ENCODE data around the gene PNMA6A.
"Not testable (repeated sequence)": the region's sequence is repeated elsewhere in the genome, so short reads cannot be mapped to it uniquely, and the experiment has no call there.

PNMA6A gene

DNA sequence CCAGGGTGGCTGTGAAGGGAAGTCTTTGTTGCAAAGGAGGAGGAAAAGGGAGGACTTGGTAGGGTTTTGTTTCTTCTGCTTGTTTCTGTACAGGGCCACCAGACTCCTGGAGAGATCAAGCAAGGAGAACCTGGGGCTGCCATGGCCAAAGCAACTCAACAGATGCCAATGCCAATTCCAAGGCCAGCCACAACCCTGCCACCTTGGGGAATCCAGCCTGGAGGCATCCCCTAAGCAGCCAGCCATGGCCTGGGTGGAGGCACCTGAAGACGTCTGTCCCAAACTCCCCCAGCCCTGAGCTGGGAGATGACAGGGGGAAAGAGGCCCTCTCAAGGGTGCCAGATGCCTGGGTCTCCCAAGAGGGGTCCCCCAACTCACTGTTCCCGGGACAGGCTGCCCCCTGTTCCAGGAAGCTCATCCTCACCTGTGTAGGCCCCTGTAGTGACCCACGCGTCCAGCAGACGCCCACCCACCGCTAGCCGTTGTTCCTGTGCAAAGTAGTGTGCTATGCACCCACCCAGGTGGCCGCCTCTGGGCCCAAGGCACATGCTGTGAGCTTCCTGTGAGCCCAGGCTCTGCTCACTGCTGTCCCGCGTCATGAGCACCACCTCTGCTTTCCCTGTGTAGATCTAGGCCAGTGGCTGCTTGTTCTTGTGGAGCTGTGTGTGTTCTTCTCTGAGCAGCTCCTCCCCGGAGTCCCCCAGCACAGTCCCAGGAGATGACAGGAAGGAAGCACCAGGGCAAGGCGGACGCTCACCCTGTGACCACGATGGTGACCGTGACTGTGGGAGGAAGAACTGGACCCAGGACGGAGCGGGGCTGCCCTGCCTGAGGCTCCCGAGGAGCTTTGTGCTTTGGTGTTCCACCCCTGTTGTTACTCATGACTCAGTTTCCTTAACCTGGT, 12.8 kb upstream of the PNMA6A start:
- Histone ChIP-seq H3K9ac (ENCODE audit: low read depth, low read length) (no peak overlapping the region), H3K27me3 (ENCODE audit: insufficient read depth, low read length) (peaks cover 25% of the 10 kb centered on the region), H3K9me3 (ENCODE audit: insufficient read depth, low read depth, low read length) (no peaks in the 10 kb centered on the region), H3K27ac (ENCODE audit: low read length) (no peak overlapping the region), H3K4me1 (ENCODE audit: insufficient read depth, low read length) (no peaks in the 10 kb centered on the region), H3K4me3 (ENCODE audit: low read length) (no peak overlapping the region), H3K36me3 (ENCODE audit: insufficient read depth, low read depth, low read length) (no peaks in the 10 kb centered on the region)

GRCh38 chrX:153060095-153060445, 12.2 kb upstream of the PNMA6A start:
- H3K9ac ChIP-seq (ENCODE audit: low read depth, low read length) = no peak overlapping the region
- no peaks in the 10 kb centered on the region for H3K36me3 ChIP-seq (ENCODE audit: insufficient read depth, low read depth, low read length)
- H3K27me3 ChIP-seq (ENCODE audit: insufficient read depth, low read length) = peaks cover 19% of the 10 kb centered on the region
- H3K9me3 ChIP-seq (ENCODE audit: insufficient read depth, low read depth, low read length) = no peaks in the 10 kb centered on the region
- no peaks in the 10 kb centered on the region for H3K4me1 ChIP-seq (ENCODE audit: insufficient read depth, low read length)
- H3K4me3 ChIP-seq (ENCODE audit: low read length) = no peak overlapping the region
- H3K27ac ChIP-seq (ENCODE audit: low read length) = no peak overlapping the region

GRCh38 chrX:153061732-153062131, 10.5 kb upstream of the PNMA6A start:
- H3K4me3 ChIP-seq (ENCODE audit: low read length) = no peak overlapping the region
- no peak overlapping the region for H3K27ac ChIP-seq (ENCODE audit: low read length)
- H3K4me1 ChIP-seq (ENCODE audit: insufficient read depth, low read length) = no peaks in the 10 kb centered on the region
- no peaks in the 10 kb centered on the region for H3K36me3 ChIP-seq (ENCODE audit: insufficient read depth, low read depth, low read length)
- H3K27me3 ChIP-seq (ENCODE audit: insufficient read depth, low read length) = peaks cover 10% of the 10 kb centered on the region
- no peaks in the 10 kb centered on the region for H3K9me3 ChIP-seq (ENCODE audit: insufficient read depth, low read depth, low read length)
- no peak overlapping the region for H3K9ac ChIP-seq (ENCODE audit: low read depth, low read length)

DNA sequence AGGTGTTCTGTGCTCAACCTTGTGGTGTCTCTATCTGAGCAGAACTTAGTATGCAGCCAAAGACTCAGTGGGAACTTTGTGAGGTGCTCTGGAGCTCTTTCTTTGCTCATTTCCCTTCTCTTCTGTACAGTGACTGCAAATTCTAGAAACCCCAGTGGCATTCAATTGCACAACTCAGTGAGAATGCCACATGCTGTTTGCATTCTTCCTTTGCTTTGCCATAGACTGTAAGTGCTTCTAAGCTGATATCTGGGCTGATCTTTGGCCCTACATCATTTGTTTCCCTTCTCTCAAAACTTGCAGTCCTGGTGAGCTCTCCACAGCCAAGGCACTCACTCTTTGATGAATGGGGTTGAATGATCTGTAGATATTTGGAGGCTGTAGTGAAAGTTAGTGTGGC, 8.9 kb upstream of the PNMA6A start:
- H3K27ac ChIP-seq (ENCODE audit: low read length) = no peak overlapping the region
- H3K27me3 ChIP-seq (ENCODE audit: insufficient read depth, low read length) = no peaks in the 10 kb centered on the region
- no peaks in the 10 kb centered on the region for H3K36me3 ChIP-seq (ENCODE audit: insufficient read depth, low read depth, low read length)
- no peak overlapping the region for H3K9ac ChIP-seq (ENCODE audit: low read depth, low read length)
- no peaks in the 10 kb centered on the region for H3K4me1 ChIP-seq (ENCODE audit: insufficient read depth, low read length)
- no peak overlapping the region for H3K4me3 ChIP-seq (ENCODE audit: low read length)
- no peaks in the 10 kb centered on the region for H3K9me3 ChIP-seq (ENCODE audit: insufficient read depth, low read depth, low read length)

- H3K4me1 ChIP-seq (ENCODE audit: insufficient read depth, low read length) = no peaks in the 10 kb centered on the region
- H3K27ac ChIP-seq (ENCODE audit: low read length) = no peak overlapping the region
- no peaks in the 10 kb centered on the region for H3K36me3 ChIP-seq (ENCODE audit: insufficient read depth, low read depth, low read length)
- H3K27me3 ChIP-seq (ENCODE audit: insufficient read depth, low read length) = no peaks in the 10 kb centered on the region
- H3K9ac ChIP-seq (ENCODE audit: low read depth, low read length) = no peak overlapping the region
- no peaks in the 10 kb centered on the region for H3K9me3 ChIP-seq (ENCODE audit: insufficient read depth, low read depth, low read length)
- H3K4me3 ChIP-seq (ENCODE audit: low read length) = no peak overlapping the region
These were observed 8.2 kb upstream of the PNMA6A start for GRCh38 chrX:153064061-153064460.

GRCh38 chrX:153065389-153065788, 6.9 kb upstream of the PNMA6A start:
- Histone ChIP-seq H3K9me3 (ENCODE audit: insufficient read depth, low read depth, low read length) (no peaks in the 10 kb centered on the region), H3K9ac (ENCODE audit: low read depth, low read length) (no peak overlapping the region), H3K4me1 (ENCODE audit: insufficient read depth, low read length) (no peaks in the 10 kb centered on the region), H3K4me3 (ENCODE audit: low read length) (no peak overlapping the region), H3K27ac (ENCODE audit: low read length) (no peak overlapping the region), H3K27me3 (ENCODE audit: insufficient read depth, low read length) (no peaks in the 10 kb centered on the region), H3K36me3 (ENCODE audit: insufficient read depth, low read depth, low read length) (no peaks in the 10 kb centered on the region)

DNA sequence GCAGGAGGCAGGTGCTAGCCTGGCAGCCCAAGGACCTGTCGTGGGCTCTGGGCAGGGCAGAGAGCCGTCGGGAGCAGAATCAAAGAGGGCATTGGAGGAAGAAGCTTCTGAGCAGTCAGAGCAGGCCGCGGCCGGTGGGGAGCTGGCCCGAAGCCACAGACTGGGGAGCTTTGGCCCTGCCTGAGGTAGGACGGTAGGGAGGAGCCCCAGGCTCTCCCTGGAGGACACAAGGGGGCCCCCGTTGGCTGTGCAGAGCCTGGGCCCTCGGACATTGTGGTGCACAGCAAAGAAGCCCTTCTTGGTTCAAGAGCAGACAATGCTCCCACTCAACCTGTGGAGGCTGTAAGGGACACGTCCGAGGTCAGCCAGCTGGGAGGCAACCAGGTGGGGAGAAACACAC, 5.9 kb upstream of the PNMA6A start:
- not testable (repeated sequence) for H3K27me3 ChIP-seq (ENCODE audit: insufficient read depth, low read length); H3K27ac ChIP-seq (ENCODE audit: low read length); H3K4me3 ChIP-seq (ENCODE audit: low read length); H3K9me3 ChIP-seq (ENCODE audit: insufficient read depth, low read depth, low read length); H3K4me1 ChIP-seq (ENCODE audit: insufficient read depth, low read length); H3K36me3 ChIP-seq (ENCODE audit: insufficient read depth, low read depth, low read length); H3K9ac ChIP-seq (ENCODE audit: low read depth, low read length)

DNA sequence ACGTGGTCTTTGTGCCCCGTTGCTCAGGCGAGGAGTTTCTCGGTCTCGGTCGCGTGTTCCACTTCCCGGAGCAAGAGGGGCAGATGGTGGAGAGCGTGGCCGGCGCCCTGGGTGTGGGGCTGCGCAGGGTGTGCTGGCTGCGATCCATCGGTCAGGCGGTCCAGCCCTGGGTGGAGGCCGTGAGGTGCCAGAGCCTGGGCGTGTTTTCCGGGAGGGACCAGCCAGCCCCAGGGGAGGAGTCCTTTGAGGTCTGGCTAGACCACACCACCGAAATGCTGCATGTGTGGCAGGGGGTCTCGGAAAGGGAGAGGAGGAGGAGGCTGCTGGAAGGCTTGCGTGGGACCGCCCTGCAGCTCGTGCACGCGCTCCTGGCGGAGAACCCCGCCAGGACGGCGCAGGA, 1.1 kb downstream of the PNMA6A start:
- H3K9ac ChIP-seq (ENCODE audit: low read depth, low read length); H3K4me3 ChIP-seq (ENCODE audit: low read length); H3K36me3 ChIP-seq (ENCODE audit: insufficient read depth, low read depth, low read length); H3K9me3 ChIP-seq (ENCODE audit: insufficient read depth, low read depth, low read length); H3K4me1 ChIP-seq (ENCODE audit: insufficient read depth, low read length); H3K27ac ChIP-seq (ENCODE audit: low read length); H3K27me3 ChIP-seq (ENCODE audit: insufficient read depth, low read length): not testable (repeated sequence)

DNA sequence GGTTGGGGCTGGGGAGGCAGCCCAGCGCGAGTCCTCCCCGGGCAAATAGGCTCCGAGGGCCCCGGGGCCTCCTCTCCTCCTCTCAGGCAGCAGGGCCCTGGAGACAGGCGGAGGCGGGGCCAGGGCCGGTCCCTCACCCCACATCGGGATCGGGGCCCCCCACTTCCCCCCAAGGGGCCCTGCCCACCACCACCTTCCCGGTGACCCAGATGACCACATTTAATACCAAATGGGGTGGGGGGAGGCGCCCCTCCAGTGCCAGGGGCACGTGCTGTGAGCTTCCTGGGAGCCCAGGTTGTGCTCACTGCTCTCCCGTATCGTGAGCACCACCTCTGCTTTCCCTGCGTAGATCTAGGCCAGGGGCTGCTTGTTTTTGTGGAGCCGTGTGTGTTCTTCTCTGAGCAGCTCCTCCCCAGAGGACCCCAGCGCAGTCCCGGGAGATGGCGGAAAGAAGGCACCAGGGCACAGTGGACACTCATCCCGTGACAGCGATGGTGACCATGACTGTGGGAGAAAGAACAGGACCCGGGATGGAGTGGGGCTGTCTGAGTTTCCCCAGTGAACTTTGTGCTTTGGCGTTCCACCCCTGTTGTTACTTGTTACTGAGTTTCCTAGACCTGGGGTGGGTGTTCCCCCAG, 2.1 kb downstream of the PNMA6A start:
- no peak overlapping the region for H3K4me3 ChIP-seq (ENCODE audit: low read length)
- no peaks in the 10 kb centered on the region for H3K9me3 ChIP-seq (ENCODE audit: insufficient read depth, low read depth, low read length)
- H3K9ac ChIP-seq (ENCODE audit: low read depth, low read length) = no peak overlapping the region
- H3K27ac ChIP-seq (ENCODE audit: low read length) = no peak overlapping the region
- H3K27me3 ChIP-seq (ENCODE audit: insufficient read depth, low read length) = no peaks in the 10 kb centered on the region
- no peaks in the 10 kb centered on the region for H3K36me3 ChIP-seq (ENCODE audit: insufficient read depth, low read depth, low read length)
- H3K4me1 ChIP-seq (ENCODE audit: insufficient read depth, low read length) = no peaks in the 10 kb centered on the region

- H3K36me3 ChIP-seq (ENCODE audit: insufficient read depth, low read depth, low read length) = no peaks in the 10 kb centered on the region
- H3K27me3 ChIP-seq (ENCODE audit: insufficient read depth, low read length) = no peaks in the 10 kb centered on the region
- no peaks in the 10 kb centered on the region for H3K4me1 ChIP-seq (ENCODE audit: insufficient read depth, low read length)
- H3K9ac ChIP-seq (ENCODE audit: low read depth, low read length) = no peak overlapping the region
- H3K27ac ChIP-seq (ENCODE audit: low read length) = no peak overlapping the region
- H3K4me3 ChIP-seq (ENCODE audit: low read length) = no peak overlapping the region
- no peaks in the 10 kb centered on the region for H3K9me3 ChIP-seq (ENCODE audit: insufficient read depth, low read depth, low read length)
These were observed 2.7 kb downstream of the PNMA6A start for GRCh38 chrX:153074935-153075334.

DNA sequence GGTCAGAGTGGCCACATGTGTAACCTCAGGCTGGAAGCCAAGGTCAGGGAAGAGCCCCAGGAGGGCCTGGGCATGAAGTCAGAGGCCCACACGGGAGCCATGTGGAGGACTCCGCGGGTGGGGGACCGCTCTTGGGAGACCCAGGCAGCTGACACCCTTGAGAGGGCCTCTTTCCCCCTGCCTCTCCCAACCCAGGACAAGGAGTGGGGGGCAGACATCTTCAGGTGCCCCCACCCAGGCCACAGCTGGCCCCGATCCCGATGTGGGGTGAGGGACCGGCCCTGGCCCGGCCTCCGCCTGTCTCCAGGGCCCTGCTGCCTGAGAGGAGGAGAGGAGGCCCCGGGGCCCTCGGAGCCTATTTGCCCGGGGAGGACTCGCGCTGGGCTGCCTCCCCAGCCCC, 3.1 kb downstream of the PNMA6A start:
- no peak overlapping the region for H3K4me3 ChIP-seq (ENCODE audit: low read length)
- H3K4me1 ChIP-seq (ENCODE audit: insufficient read depth, low read length) = no peaks in the 10 kb centered on the region
- H3K27ac ChIP-seq (ENCODE audit: low read length) = no peak overlapping the region
- H3K27me3 ChIP-seq (ENCODE audit: insufficient read depth, low read length) = no peaks in the 10 kb centered on the region
- no peaks in the 10 kb centered on the region for H3K36me3 ChIP-seq (ENCODE audit: insufficient read depth, low read depth, low read length)
- no peaks in the 10 kb centered on the region for H3K9me3 ChIP-seq (ENCODE audit: insufficient read depth, low read depth, low read length)
- H3K9ac ChIP-seq (ENCODE audit: low read depth, low read length) = no peak overlapping the region

- not testable (repeated sequence) for H3K27me3 ChIP-seq (ENCODE audit: insufficient read depth, low read length); H3K9ac ChIP-seq (ENCODE audit: low read depth, low read length); H3K4me3 ChIP-seq (ENCODE audit: low read length); H3K9me3 ChIP-seq (ENCODE audit: insufficient read depth, low read depth, low read length); H3K4me1 ChIP-seq (ENCODE audit: insufficient read depth, low read length); H3K36me3 ChIP-seq (ENCODE audit: insufficient read depth, low read depth, low read length); H3K27ac ChIP-seq (ENCODE audit: low read length)
These were observed 5.3 kb downstream of the PNMA6A start for GRCh38 chrX:153077437-153078135.

Data from iPS-20b (cell line).